SK-N-SH (cell line): ENCODE results near the gene BAAT. TPM values are rescaled to one million over a fixed set of nuclear protein-coding genes. Genes with fewer than 3 reads are reported as not detected.
A peak's percentile ranks its signal among the peaks of the same experiment; 100 is the strongest.

Source experiments
- CTCF ChIA-PET: fragments of 300-600, 350-600 bp; formaldehyde crosslinking; extraction: SDS; loops from one replicate; lab custom pipeline; 2021; lab: Yijun Ruan, JAX
- POLR2A ChIA-PET: fragments of 350-600 bp; sonication (Branson Sonifier 250); formaldehyde crosslinking; extraction: SDS; loops from one replicate; lab custom pipeline; 2020; ENCODE audit warnings: antibody characterized with exemption, inconsistent platforms; lab: Yijun Ruan, JAX
- DNase-seq: peaks from one replicate; pipeline ENCODE4 v3.0.0; 2012
- H2AFZ ChIP-seq: fragments of 200-600 bp; sonication (generic); 2 replicates; pipeline ENCODE4 v1.8.1; 2016; ENCODE audit warnings: antibody characterized with exemption, mild to moderate bottlenecking, low read depth
- H3F3A ChIP-seq: fragments of 200-600 bp; sonication (generic); replicated peaks from 2 replicates; pipeline ENCODE3; 2016; ENCODE audit warnings: antibody characterized with exemption, mild to moderate bottlenecking; ENCODE audit not compliant: insufficient read depth
- H3K27ac ChIP-seq, 2 experiments: fragments of 200-500 bp in 1 of 2; fragments of 200-600 bp in 1 of 2; sonication (Bioruptor generic) in 1 of 2; sonication (generic), shearing (Covaris generic) in 1 of 2; 2 replicates each; pipeline versions ENCODE4 v1.5.1 to v1.6.1; 2014 to 2016; ENCODE audit warnings: low read depth in 2 of 2, inconsistent platforms in 1 of 2, low read length in 1 of 2, mild to moderate bottlenecking in 1 of 2, mixed read lengths in 1 of 2
- H3K27me3 ChIP-seq: fragments of 200-600 bp; sonication (generic), shearing (Covaris generic); 2 replicates; pipeline ENCODE4 v1.6.1; 2016; ENCODE audit warnings: mixed run types; ENCODE audit not compliant: insufficient read depth
- H3K36me3 ChIP-seq, 2 experiments: fragments of 200-500 bp in 1 of 2; fragments of 200-600 bp in 1 of 2; sonication (Bioruptor generic) in 1 of 2; sonication (generic) in 1 of 2; replicated peaks in 1 of 2; 2 replicates each; pipeline versions ENCODE3 to v1.5.1; 2014 to 2016; ENCODE audit warnings: low read length in 1 of 2, mild to moderate bottlenecking in 1 of 2; ENCODE audit not compliant: insufficient read depth in 2 of 2, control insufficient read depth in 1 of 2
- H3K4me1 ChIP-seq, 2 experiments: fragments of 200-500 bp in 1 of 2; fragments of 200-600 bp in 1 of 2; sonication (Bioruptor generic) in 1 of 2; sonication (generic), shearing (Covaris generic) in 1 of 2; 2 replicates each; pipeline versions ENCODE4 v1.5.1 to v1.6.1; 2014 to 2016; ENCODE audit warnings: low read depth in 1 of 2, low read length in 1 of 2, mixed run types in 1 of 2; ENCODE audit not compliant: insufficient read depth in 2 of 2, control insufficient read depth in 1 of 2
- H3K4me2 ChIP-seq: fragments of 200-600 bp; sonication (generic), shearing (Covaris generic); 2 replicates; pipeline ENCODE4 v1.6.1; 2017; ENCODE audit warnings: mixed run types
- H3K4me3 ChIP-seq, 2 experiments: fragments of 200-500 bp in 1 of 2; fragments of 200-600 bp in 1 of 2; sonication (Bioruptor generic) in 1 of 2; sonication (generic), shearing (Covaris generic) in 1 of 2; 2 replicates each; pipeline versions ENCODE4 v1.5.1 to v1.8.1; 2014 to 2016; ENCODE audit warnings: low read depth in 2 of 2, inconsistent platforms in 1 of 2, low read length in 1 of 2, mild to moderate bottlenecking in 1 of 2, mixed read lengths in 1 of 2, moderate library complexity in 1 of 2
- H3K79me2 ChIP-seq: fragments of 200-600 bp; sonication (generic); 2 replicates; pipeline ENCODE4 v1.8.1; 2017; ENCODE audit warnings: mild to moderate bottlenecking; ENCODE audit not compliant: insufficient read depth
- H3K9ac ChIP-seq: fragments of 200-600 bp; sonication (generic); 2 replicates; pipeline ENCODE4 v1.6.1; 2017; ENCODE audit warnings: mixed run types
- H3K9me2 ChIP-seq: fragments of 200-600 bp; sonication (generic); 2 replicates; pipeline ENCODE4 v1.6.1; 2017; ENCODE audit warnings: mixed run types
- H3K9me3 ChIP-seq: fragments of 200-600 bp; sonication (generic); 2 replicates; pipeline ENCODE4 v1.6.1; 2017; ENCODE audit warnings: mixed run types, mild to moderate bottlenecking, moderate library complexity
- H4K20me1 ChIP-seq: fragments of 200-600 bp; sonication (generic); 2 replicates; pipeline ENCODE4 v1.6.1; 2017; ENCODE audit warnings: mild to moderate bottlenecking, mixed run types; ENCODE audit not compliant: insufficient read depth
- EZH2phosphoT487 ChIP-seq: fragments of 200-600 bp; sonication (generic); IDR thresholded peaks from 2 replicates; pipeline ENCODE4 v1.6.1; 2017; ENCODE audit warnings: low read depth, mixed run types, mild to moderate bottlenecking, antibody characterized with exemption, moderate library complexity, borderline replicate concordance
- FOSL2 ChIP-seq: IDR thresholded peaks from 2 replicates; pipeline ENCODE4 v1.4.0; 2012; ENCODE audit warnings: low read depth, mild to moderate bottlenecking, moderate library complexity, borderline replicate concordance
- FOXJ3 ChIP-seq: sonication (generic); formaldehyde crosslinking; IDR thresholded peaks from 2 replicates; pipeline ENCODE4 v1.5.1; 2020; ENCODE audit warnings: mild to moderate bottlenecking, missing genetic modification reagents
- FOXM1 ChIP-seq: IDR thresholded peaks from 2 replicates; pipeline ENCODE4 v1.4.0; 2012; ENCODE audit warnings: low read depth, mild to moderate bottlenecking
- JUND ChIP-seq: IDR thresholded peaks from 2 replicates; pipeline ENCODE4 v1.4.0; 2012
- MEF2A ChIP-seq: IDR thresholded peaks from 2 replicates; pipeline ENCODE4 v1.4.0; 2012; ENCODE audit warnings: low read depth, borderline replicate concordance
- POLR2AphosphoS5 ChIP-seq: IDR thresholded peaks from 2 replicates; pipeline ENCODE4 v1.6.1; 2012; ENCODE audit warnings: low read depth, low read length
- RXRA ChIP-seq: IDR thresholded peaks from 2 replicates; pipeline ENCODE4 v1.4.0; 2012; ENCODE audit warnings: low read depth, mild to moderate bottlenecking, borderline replicate concordance
- SMC3 ChIP-seq: IDR thresholded peaks from 2 replicates; pipeline ENCODE4 v1.6.1; 2012; ENCODE audit warnings: low read depth, low read length, improper control_type of control experiment
- TAF1 ChIP-seq: IDR thresholded peaks from 2 replicates; pipeline ENCODE4 v1.6.1; 2012; ENCODE audit warnings: low read depth, mild to moderate bottlenecking, low read length, moderate library complexity, borderline replicate concordance
- TCF12 ChIP-seq: IDR thresholded peaks from 2 replicates; pipeline ENCODE4 v1.4.0; 2012
- TEAD4 ChIP-seq: IDR thresholded peaks from 2 replicates; pipeline ENCODE4 v1.4.0; 2012; ENCODE audit warnings: mild to moderate bottlenecking, borderline replicate concordance; ENCODE audit not compliant: insufficient read depth
- WGBS: methylation state at CpG from one replicate; pipeline ENCODE4 v1.1.6; 2017; ENCODE audit warnings: low lambda C conversion rate; 5-methylcytosine and 5-hydroxymethylcytosine counted together
- polyA plus RNA-seq, 3 experiments: library from polyadenylated mRNA; depleted of rRNA; stranded (reverse); fragments of >200 nt; gene quantifications; 2 replicates each; pipeline ENCODE4 v1.2.3, GENCODE V29; 2012
- TF ChIP-seq, protein P1 (sequence below): fragments of 150-350 bp; IDR thresholded peaks from 2 replicates; pipeline ENCODE4 v1.6.1; 2017; ENCODE audit warnings: antibody characterized with exemption, low read length, low read depth, borderline replicate concordance
- TF ChIP-seq, protein P2 (sequence below): IDR thresholded peaks from 2 replicates; pipeline ENCODE4; 2012
- TF ChIP-seq, protein P3 (sequence below): IDR thresholded peaks from 2 replicates; pipeline ENCODE4 v1.4.0; 2012; ENCODE audit warnings: low read depth
- TF ChIP-seq, protein P4 (sequence below): IDR thresholded peaks from 2 replicates; pipeline ENCODE4 v1.4.0; 2012; ENCODE audit warnings: low read depth, borderline replicate concordance

BAAT gene
- polyA plus RNA-seq, 1 of the 3 experiments (the other 2 are of a cell fraction) = 0.02 TPM

DNA sequence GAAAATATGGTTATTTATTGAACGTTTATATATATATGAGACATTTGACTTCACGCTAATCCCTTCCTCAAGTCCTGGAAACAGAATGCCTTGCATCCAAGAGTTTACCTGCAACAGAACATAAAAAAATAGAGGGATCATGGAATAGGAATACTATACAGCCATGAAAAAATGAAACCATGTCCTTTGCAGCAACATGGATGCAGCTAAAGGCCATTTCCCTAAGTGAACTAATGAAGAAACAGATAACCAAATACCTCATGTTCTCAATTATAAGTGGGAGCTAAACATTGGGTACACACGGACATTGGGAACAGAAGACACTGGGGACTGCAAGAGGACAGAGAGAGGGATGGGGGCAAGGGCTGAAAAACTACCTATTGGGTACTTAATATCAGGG is 13.0 kb downstream of the BAAT start:
- H3K79me2 ChIP-seq = no peaks in the 10 kb centered on the region
- TF ChIP-seq FOXJ3 (CRISPR knock-in tag) (no peak), JUND (no peak), TAF1 (no peak)
- TF ChIP-seq, all 33 proteins: peak for 0
- Histone ChIP-seq H4K20me1 (no peaks in the 10 kb centered on the region), H3K36me3 (no peaks in the 10 kb centered on the region), H3K9me3 (no peaks in the 10 kb centered on the region), H3F3A (peaks cover 16% of the 10 kb centered on the region), H2AFZ (no peak overlapping the region), H3K9me2 (no peaks in the 10 kb centered on the region), H3K4me1 (peaks cover 0 to 10% of the 10 kb centered on the region in 2 experiments; a peak in 2 of 4 replicates), H3K27ac (no peak overlapping the region), H3K9ac (no peak overlapping the region), H3K4me3 (no peak overlapping the region), H3K27me3 (no peaks in the 10 kb centered on the region), H3K4me2 (no peak overlapping the region)
- ChIA-PET POLR2A (no interaction called here), CTCF (interaction anchor here (1.4 kb wide), 1 partner anchor 16 kb away, joined by 3 read pairs; no protein-coding TSS in a partner anchor)
- WGBS = 66% methylated on average over 3 of the region's 3 CpGs
- DNase-seq = no peak

DNA sequence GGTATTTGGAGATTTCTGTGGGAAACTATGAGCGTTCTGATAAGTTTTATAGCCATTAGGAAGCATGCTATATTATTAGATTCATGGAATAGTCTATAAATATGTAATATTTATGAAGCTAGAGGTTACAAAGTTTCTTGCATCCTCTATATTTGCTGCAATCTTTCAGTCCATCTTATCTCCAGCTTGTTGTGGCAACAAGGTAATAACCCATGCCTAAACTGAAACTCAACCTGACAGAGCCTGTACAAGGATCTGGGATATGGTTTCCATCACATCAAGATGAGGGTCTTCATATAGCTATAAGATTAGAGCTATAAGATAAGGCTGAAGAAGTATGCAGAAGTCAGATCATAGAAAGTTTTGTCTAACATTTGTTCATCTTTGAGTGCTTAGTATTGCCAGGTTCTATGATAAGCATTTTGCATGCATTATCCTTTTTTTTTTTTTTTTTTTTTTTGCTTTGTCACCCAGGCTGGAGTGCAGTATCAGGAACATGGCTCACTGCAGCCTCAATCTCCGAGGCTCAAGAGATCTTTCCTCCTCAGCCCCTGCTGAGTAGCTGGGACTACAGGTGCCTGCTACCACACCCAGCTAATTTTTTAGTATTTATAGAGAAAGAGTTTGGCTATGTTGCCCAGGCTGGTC is 14.8 kb downstream of the BAAT start:
- Histone ChIP-seq H3K36me3 (no peaks in the 10 kb centered on the region), H3K9ac (no peak overlapping the region), H3K4me3 (no peak overlapping the region), H3K27ac (no peak overlapping the region; a peak in 1 of 4 replicates), H3K9me3 (no peaks in the 10 kb centered on the region), H3K79me2 (no peaks in the 10 kb centered on the region), H3K4me1 (peaks cover 0 to 6% of the 10 kb centered on the region in 2 experiments; a peak in 1 of 4 replicates), H2AFZ (no peak overlapping the region), H3F3A (peaks cover 8% of the 10 kb centered on the region), H3K9me2 (no peaks in the 10 kb centered on the region; the same call in 1 of the 2 replicates), H3K27me3 (no peaks in the 10 kb centered on the region), H4K20me1 (no peaks in the 10 kb centered on the region), H3K4me2 (no peak overlapping the region)
- WGBS = 44% methylated on average over 2 of the region's 2 CpGs
- POLR2A ChIA-PET = no interaction called here
- CTCF ChIA-PET = interaction anchor here (2.9 kb wide), 1 partner anchor 18 kb away, joined by 16 read pairs; no protein-coding TSS in a partner anchor
- TF ChIP-seq FOXM1 = no peak
- TF ChIP-seq POLR2AphosphoS5 = no peak
- no peak for DNase-seq

DNA sequence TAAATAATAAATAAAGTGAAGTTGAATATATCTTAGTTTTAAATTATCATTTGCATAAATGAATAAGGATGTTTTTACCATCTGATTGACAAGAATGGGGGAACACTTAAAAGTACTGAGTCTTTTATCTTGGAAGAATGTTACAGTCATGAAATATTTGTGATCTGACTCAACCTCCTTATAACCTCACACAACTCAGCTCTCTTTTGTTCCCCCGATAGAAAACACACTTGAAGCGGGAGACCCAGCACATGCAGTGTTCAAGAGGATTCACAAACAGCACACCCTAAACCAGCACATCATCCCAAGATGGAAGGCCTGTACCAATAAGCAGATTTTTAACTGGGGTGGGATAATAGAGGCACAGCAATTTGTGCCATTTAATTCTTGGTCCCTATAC is 15.5 kb downstream of the BAAT start:
- no peaks in the 10 kb centered on the region for H4K20me1 ChIP-seq
- H3K79me2 ChIP-seq = no peaks in the 10 kb centered on the region
- H3K4me3 ChIP-seq = no peak overlapping the region
- H3K9me3 ChIP-seq = no peaks in the 10 kb centered on the region
- POLR2A ChIA-PET = no interaction called here
- WGBS = 39% methylated on average over 2 of the region's 2 CpGs
- peaks cover 0 to 6% of the 10 kb centered on the region in 2 experiments; a peak in 1 of 4 replicates for H3K4me1 ChIP-seq
- H3K9me2 ChIP-seq = no peaks in the 10 kb centered on the region; the same call in 1 of the 2 replicates
- no peak overlapping the region; a peak in 1 of 4 replicates for H3K27ac ChIP-seq
- no peak for DNase-seq
- H3K36me3 ChIP-seq = no peaks in the 10 kb centered on the region
- H3K4me2 ChIP-seq = no peak overlapping the region
- H2AFZ ChIP-seq = no peak overlapping the region
- H3F3A ChIP-seq = peaks cover 8% of the 10 kb centered on the region
- CTCF ChIA-PET = interaction anchor here (0.7 to 2.9 kb wide), 2 partner anchors 19 to 57 kb away, joined by 3 to 16 read pairs; no protein-coding TSS in a partner anchor
- no peaks in the 10 kb centered on the region for H3K27me3 ChIP-seq
- H3K9ac ChIP-seq = no peak overlapping the region
- TF ChIP-seq, protein P1, sequence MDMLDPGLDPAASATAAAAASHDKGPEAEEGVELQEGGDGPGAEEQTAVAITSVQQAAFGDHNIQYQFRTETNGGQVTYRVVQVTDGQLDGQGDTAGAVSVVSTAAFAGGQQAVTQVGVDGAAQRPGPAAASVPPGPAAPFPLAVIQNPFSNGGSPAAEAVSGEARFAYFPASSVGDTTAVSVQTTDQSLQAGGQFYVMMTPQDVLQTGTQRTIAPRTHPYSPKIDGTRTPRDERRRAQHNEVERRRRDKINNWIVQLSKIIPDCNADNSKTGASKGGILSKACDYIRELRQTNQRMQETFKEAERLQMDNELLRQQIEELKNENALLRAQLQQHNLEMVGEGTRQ = no peak
- TF ChIP-seq RXRA = no peak
- no peak for TF ChIP-seq POLR2AphosphoS5
- TF ChIP-seq TEAD4 = 0 out of 2 replicates have a peak, but pooled peaks have one; percentile 13
- TF ChIP-seq, protein P2, sequence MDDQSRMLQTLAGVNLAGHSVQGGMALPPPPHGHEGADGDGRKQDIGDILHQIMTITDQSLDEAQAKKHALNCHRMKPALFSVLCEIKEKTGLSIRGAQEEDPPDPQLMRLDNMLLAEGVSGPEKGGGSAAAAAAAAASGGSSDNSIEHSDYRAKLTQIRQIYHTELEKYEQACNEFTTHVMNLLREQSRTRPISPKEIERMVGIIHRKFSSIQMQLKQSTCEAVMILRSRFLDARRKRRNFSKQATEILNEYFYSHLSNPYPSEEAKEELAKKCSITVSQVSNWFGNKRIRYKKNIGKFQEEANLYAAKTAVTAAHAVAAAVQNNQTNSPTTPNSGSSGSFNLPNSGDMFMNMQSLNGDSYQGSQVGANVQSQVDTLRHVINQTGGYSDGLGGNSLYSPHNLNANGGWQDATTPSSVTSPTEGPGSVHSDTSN = no peak
- no peak for TF ChIP-seq MEF2A
- no peak for TF ChIP-seq TAF1
- TF ChIP-seq, protein P3, sequence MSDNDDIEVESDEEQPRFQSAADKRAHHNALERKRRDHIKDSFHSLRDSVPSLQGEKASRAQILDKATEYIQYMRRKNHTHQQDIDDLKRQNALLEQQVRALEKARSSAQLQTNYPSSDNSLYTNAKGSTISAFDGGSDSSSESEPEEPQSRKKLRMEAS = 0 out of 2 replicates have a peak, but pooled peaks have one; percentile 33
- no peak for TF ChIP-seq EZH2phosphoT487
- peak; percentile 15; the same call in 1 of the 2 replicates for TF ChIP-seq TCF12
- no peak for TF ChIP-seq SMC3
- TF ChIP-seq, protein P4, sequence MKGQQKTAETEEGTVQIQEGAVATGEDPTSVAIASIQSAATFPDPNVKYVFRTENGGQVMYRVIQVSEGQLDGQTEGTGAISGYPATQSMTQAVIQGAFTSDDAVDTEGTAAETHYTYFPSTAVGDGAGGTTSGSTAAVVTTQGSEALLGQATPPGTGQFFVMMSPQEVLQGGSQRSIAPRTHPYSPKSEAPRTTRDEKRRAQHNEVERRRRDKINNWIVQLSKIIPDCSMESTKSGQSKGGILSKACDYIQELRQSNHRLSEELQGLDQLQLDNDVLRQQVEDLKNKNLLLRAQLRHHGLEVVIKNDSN = no peak
- peak; percentile 46; the same call in 1 of the 2 replicates for TF ChIP-seq FOSL2
